Stimulated activated CD8-positive, alpha-beta memory T cell treated with anti-CD3 and anti-CD28 coated beads, Interleukin-15, amount 100 ng/mL, for 1 hour (primary cell): Measurements from ENCODE around the gene WHRN.

Experiments
- DNase-seq: peaks from one replicate; pipeline ENCODE4 v3.0.0-alpha.2; 2020; ENCODE audit warnings: low read depth

The WHRN gene

GRCh38 chr9:114418053-114418452 is 87.2 kb downstream of the WHRN start:
- DNase-seq = no peak

- no peak for DNase-seq
These were observed 87.8 kb downstream of the WHRN start for GRCh38 chr9:114417511-114417910.

GRCh38 chr9:114416906-114417305 is 88.4 kb downstream of the WHRN start:
- no peak for DNase-seq

- DNase-seq = no peak
These were observed 89.0 kb downstream of the WHRN start for GRCh38 chr9:114416290-114416689.

GRCh38 chr9:114414346-114414745 is 90.9 kb downstream of the WHRN start:
- DNase-seq = no peak

GRCh38 chr9:114413861-114414301 is 91.4 kb downstream of the WHRN start:
- DNase-seq = no peak

- DNase-seq = no peak
These were observed 93.1 kb downstream of the WHRN start for GRCh38 chr9:114412048-114412683.

- DNase-seq = no peak
These were observed 93.8 kb downstream of the WHRN start for GRCh38 chr9:114411452-114411851.

- DNase-seq = no peak
These were observed 94.4 kb downstream of the WHRN start for GRCh38 chr9:114410910-114411309.

- DNase-seq = no peak
These were observed 95.4 kb downstream of the WHRN start for GRCh38 chr9:114409842-114410241.

GRCh38 chr9:114409103-114409780 is 96.0 kb downstream of the WHRN start:
- no peak for DNase-seq

GRCh38 chr9:114408645-114409044 is 96.6 kb downstream of the WHRN start:
- no peak for DNase-seq

GRCh38 chr9:114407889-114408288 is 97.4 kb downstream of the WHRN start:
- DNase-seq = no peak

GRCh38 chr9:114406441-114406840 is 98.8 kb downstream of the WHRN start:
- DNase-seq = no peak

- DNase-seq = peak; percentile 55
These were observed 99.8 kb downstream of the WHRN start for GRCh38 chr9:114405294-114406034.

- DNase-seq = no peak
These were observed 100.7 kb downstream of the WHRN start for GRCh38 chr9:114404531-114404930.

- no peak for DNase-seq
These were observed 102.0 kb downstream of the WHRN start for GRCh38 chr9:114403153-114403756.

- no peak for DNase-seq
These were observed 103.9 kb downstream of the WHRN start for GRCh38 chr9:114401344-114401743.

- no peak for DNase-seq
These were observed 104.5 kb downstream of the WHRN start for GRCh38 chr9:114400772-114401171.

- no peak for DNase-seq
These were observed 105.1 kb downstream of the WHRN start for GRCh38 chr9:114400219-114400618.

GRCh38 chr9:114399381-114399780 is 105.9 kb downstream of the WHRN start:
- no peak for DNase-seq

- peak; percentile 94 for DNase-seq
These were observed 107.2 kb downstream of the WHRN start for GRCh38 chr9:114397848-114398605.
